GM12878 (cell line): ENCODE results near the gene GGPS1. TPM values are rescaled to one million over a fixed set of nuclear protein-coding genes. Genes with fewer than 3 reads are reported as not detected.
A peak's percentile ranks its signal among the peaks of the same experiment; 100 is the strongest.

ENCODE experiments used
- BACH1 ChIP-seq: fragments of 450-650 bp; IDR thresholded peaks from 2 replicates; pipeline ENCODE4 v1.6.1; 2017; ENCODE audit warnings: mild to moderate bottlenecking, borderline replicate concordance
- BCL11A ChIP-seq: IDR thresholded peaks from 2 replicates; pipeline ENCODE4 v1.6.1; 2011; ENCODE audit warnings: low read depth, low read length
- BHLHE40 ChIP-seq, 2 experiments: fragments of 450-650 bp in 1 of 2; IDR thresholded peaks; 2 replicates each; pipeline ENCODE4 v1.6.1; 2011 to 2017; ENCODE audit warnings: low read depth in 2 of 2, borderline replicate concordance in 1 of 2, improper control_type of control experiment in 1 of 2, low read length in 1 of 2, mild to moderate bottlenecking in 1 of 2
- CBFB ChIP-seq: IDR thresholded peaks from 2 replicates; pipeline ENCODE4 v1.6.1; 2016; ENCODE audit warnings: antibody characterized with exemption, low read depth
- E2F4 ChIP-seq: IDR thresholded peaks from 2 replicates; pipeline ENCODE4 v1.6.1; 2012; ENCODE audit warnings: low read depth, low read length, improper control_type of control experiment
- EED ChIP-seq: sonication (generic); IDR thresholded peaks from 2 replicates; pipeline ENCODE4 v1.6.1; 2016; ENCODE audit warnings: antibody characterized with exemption, low read depth
- EZH2 ChIP-seq: IDR thresholded peaks from 2 replicates; pipeline ENCODE4 v1.6.1; 2012; ENCODE audit warnings: low read depth, mild to moderate bottlenecking, control low read depth, inconsistent platforms, low read length, borderline replicate concordance; ENCODE audit not compliant: control insufficient read depth
- GATAD2B ChIP-seq: fragments of 450-650 bp; conservative IDR thresholded peaks from 2 replicates; pipeline ENCODE4 v1.6.1; 2017; ENCODE audit warnings: low read depth, mild to moderate bottlenecking, moderate library complexity
- JUNB ChIP-seq: IDR thresholded peaks from 2 replicates; pipeline ENCODE4 v1.6.1; 2016; ENCODE audit warnings: antibody characterized with exemption, mild to moderate bottlenecking
- KLF5 ChIP-seq: fragments of 450-650 bp; IDR thresholded peaks from 2 replicates; pipeline ENCODE4 v1.6.1; 2014; ENCODE audit warnings: mild to moderate bottlenecking; ENCODE audit not compliant: partially characterized antibody
- MAX ChIP-seq: IDR thresholded peaks from 2 replicates; pipeline ENCODE4 v1.6.1; 2012; ENCODE audit warnings: low read depth, low read length, improper control_type of control experiment
- MYC ChIP-seq: IDR thresholded peaks from 2 replicates; pipeline ENCODE4 v1.6.1; 2011; ENCODE audit warnings: mild to moderate bottlenecking, low read length, moderate library complexity, inconsistent platforms; ENCODE audit not compliant: insufficient read depth, insufficient replicate concordance, insufficient read length, severe bottlenecking
- NR2C2 ChIP-seq: IDR thresholded peaks from 2 replicates; pipeline ENCODE4 v1.6.1; 2011; ENCODE audit warnings: borderline replicate concordance, low read depth; ENCODE audit not compliant: control insufficient read depth, insufficient read length
- RELA ChIP-seq: fragments of 450-650 bp; IDR thresholded peaks from 2 replicates; pipeline ENCODE4 v1.8.0; 2014; ENCODE audit warnings: borderline replicate concordance; ENCODE audit not compliant: partially characterized antibody
- RELB ChIP-seq: fragments of 450-650 bp; IDR thresholded peaks from 2 replicates; pipeline ENCODE4 v1.6.1; 2017; ENCODE audit warnings: low read depth, mild to moderate bottlenecking, moderate library complexity
- SMAD1 ChIP-seq: fragments of 450-650 bp; IDR thresholded peaks from 2 replicates; pipeline ENCODE4 v1.6.1; 2018; ENCODE audit warnings: mild to moderate bottlenecking, low read depth; ENCODE audit not compliant: partially characterized antibody
- SREBF1 ChIP-seq: IDR thresholded peaks from 2 replicates; pipeline ENCODE4 v1.6.1; 2012; ENCODE audit warnings: mild to moderate bottlenecking, low read length
- ZNF207 ChIP-seq: fragments of 450-650 bp; IDR thresholded peaks from 2 replicates; pipeline ENCODE4 v1.6.1; 2014; ENCODE audit warnings: antibody characterized with exemption, mild to moderate bottlenecking, borderline replicate concordance
- ZNF274 ChIP-seq: IDR thresholded peaks from one replicate; pipeline ENCODE4 v1.8.0; 2011; ENCODE audit not compliant: insufficient read length, insufficient read depth
- polyA plus RNA-seq, 11 experiments: library from polyadenylated mRNA; depleted of rRNA in 4 of 11; unstranded in 6 of 11; stranded (reverse) in 5 of 11; fragments of >200 nt; fragmentation: Nextera tagmentation in 4 of 11; fragmentation: Illumina TruSeq in 1 of 11; extraction: Ambion mirVana in 4 of 11; extraction: Trizol in 1 of 11; gene quantifications; 1 replicate in 1 of 11; 2 replicates in 10 of 11; pipeline versions ENCODE4 v1.2.1 to v1.2.3, GENCODE V29; 2011 to 2016; ENCODE audit warnings: inconsistent platforms in 2 of 11, missing spikeins in 2 of 11, low read depth in 1 of 11
- total RNA-seq, 4 experiments: library from RNA; depleted of rRNA in 3 of 4; stranded (reverse); fragments of >200 nt in 3 of 4; fragmentation: Illumina TruSeq in 1 of 4; extraction: Trizol in 1 of 4; gene quantifications; 2 replicates each; pipeline versions ENCODE4 v1.2.1 to v1.2.3, GENCODE V29; 2013 to 2021
- TF ChIP-seq, protein P1 (sequence below), 3 experiments: IDR thresholded peaks in 2 of 3; conservative IDR thresholded peaks in 1 of 3; 2 replicates each; pipeline ENCODE4 v1.5.1; 2011; ENCODE audit warnings: low read depth in 3 of 3, low read length in 3 of 3, mild to moderate bottlenecking in 3 of 3, control low read depth in 2 of 3, moderate library complexity in 2 of 3, inconsistent platforms in 1 of 3, mixed read lengths in 1 of 3; ENCODE audit not compliant: control insufficient read depth in 2 of 3, insufficient read depth in 1 of 3; ENCODE audit errors: extremely low read depth in 1 of 3
- TF ChIP-seq, protein P2 (sequence below): fragments of 450-650 bp; formaldehyde crosslinking; IDR thresholded peaks from 2 replicates; pipeline ENCODE4 v1.4.0; 2020; ENCODE audit warnings: mild to moderate bottlenecking, moderate library complexity

GGPS1 gene
- total and polyA plus RNA-seq, 10 of the 15 experiments (the other 5 are each of a cell fraction or from before 2014, with no cell fraction given), result 15.1 to 36.0 (median 25.3) TPM

- TF ChIP-seq JUNB, result no peak
- TF ChIP-seq, protein P1, sequence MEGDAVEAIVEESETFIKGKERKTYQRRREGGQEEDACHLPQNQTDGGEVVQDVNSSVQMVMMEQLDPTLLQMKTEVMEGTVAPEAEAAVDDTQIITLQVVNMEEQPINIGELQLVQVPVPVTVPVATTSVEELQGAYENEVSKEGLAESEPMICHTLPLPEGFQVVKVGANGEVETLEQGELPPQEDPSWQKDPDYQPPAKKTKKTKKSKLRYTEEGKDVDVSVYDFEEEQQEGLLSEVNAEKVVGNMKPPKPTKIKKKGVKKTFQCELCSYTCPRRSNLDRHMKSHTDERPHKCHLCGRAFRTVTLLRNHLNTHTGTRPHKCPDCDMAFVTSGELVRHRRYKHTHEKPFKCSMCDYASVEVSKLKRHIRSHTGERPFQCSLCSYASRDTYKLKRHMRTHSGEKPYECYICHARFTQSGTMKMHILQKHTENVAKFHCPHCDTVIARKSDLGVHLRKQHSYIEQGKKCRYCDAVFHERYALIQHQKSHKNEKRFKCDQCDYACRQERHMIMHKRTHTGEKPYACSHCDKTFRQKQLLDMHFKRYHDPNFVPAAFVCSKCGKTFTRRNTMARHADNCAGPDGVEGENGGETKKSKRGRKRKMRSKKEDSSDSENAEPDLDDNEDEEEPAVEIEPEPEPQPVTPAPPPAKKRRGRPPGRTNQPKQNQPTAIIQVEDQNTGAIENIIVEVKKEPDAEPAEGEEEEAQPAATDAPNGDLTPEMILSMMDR (IDR thresholded peaks at IDR 0.05 in 2 of 3, conservative IDR thresholded peaks at IDR 0.05 in 1 of 3; ENCODE audit: control insufficient read depth in 2 of 3, extremely low read depth in 1 of 3, insufficient read depth in 1 of 3, low read depth in 3 of 3, low read length in 3 of 3), result peak in 2 of 3 experiments; percentile 31 to 39; a peak in 4 of 6 replicates
- no peak for TF ChIP-seq RELB
- TF ChIP-seq E2F4, result no peak
- no peak for TF ChIP-seq BACH1
- TF ChIP-seq, protein P2, sequence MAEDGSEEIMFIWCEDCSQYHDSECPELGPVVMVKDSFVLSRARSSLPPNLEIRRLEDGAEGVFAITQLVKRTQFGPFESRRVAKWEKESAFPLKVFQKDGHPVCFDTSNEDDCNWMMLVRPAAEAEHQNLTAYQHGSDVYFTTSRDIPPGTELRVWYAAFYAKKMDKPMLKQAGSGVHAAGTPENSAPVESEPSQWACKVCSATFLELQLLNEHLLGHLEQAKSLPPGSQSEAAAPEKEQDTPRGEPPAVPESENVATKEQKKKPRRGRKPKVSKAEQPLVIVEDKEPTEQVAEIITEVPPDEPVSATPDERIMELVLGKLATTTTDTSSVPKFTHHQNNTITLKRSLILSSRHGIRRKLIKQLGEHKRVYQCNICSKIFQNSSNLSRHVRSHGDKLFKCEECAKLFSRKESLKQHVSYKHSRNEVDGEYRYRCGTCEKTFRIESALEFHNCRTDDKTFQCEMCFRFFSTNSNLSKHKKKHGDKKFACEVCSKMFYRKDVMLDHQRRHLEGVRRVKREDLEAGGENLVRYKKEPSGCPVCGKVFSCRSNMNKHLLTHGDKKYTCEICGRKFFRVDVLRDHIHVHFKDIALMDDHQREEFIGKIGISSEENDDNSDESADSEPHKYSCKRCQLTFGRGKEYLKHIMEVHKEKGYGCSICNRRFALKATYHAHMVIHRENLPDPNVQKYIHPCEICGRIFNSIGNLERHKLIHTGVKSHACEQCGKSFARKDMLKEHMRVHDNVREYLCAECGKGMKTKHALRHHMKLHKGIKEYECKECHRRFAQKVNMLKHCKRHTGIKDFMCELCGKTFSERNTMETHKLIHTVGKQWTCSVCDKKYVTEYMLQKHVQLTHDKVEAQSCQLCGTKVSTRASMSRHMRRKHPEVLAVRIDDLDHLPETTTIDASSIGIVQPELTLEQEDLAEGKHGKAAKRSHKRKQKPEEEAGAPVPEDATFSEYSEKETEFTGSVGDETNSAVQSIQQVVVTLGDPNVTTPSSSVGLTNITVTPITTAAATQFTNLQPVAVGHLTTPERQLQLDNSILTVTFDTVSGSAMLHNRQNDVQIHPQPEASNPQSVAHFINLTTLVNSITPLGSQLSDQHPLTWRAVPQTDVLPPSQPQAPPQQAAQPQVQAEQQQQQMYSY (CRISPR knock-in tag), result no peak
- no peak for TF ChIP-seq KLF5
- TF ChIP-seq GATAD2B, result no peak
- no peak for TF ChIP-seq EED
- 0 out of 2 replicates have a peak, but pooled peaks have one; percentile 28 for TF ChIP-seq ZNF207
- TF ChIP-seq MAX, result no peak
- no peak for TF ChIP-seq BHLHE40 (IDR thresholded peaks at IDR 0.05; ENCODE audit: borderline replicate concordance in 1 of 2, low read depth in 2 of 2, low read length in 1 of 2)
- no peak for TF ChIP-seq SMAD1
- TF ChIP-seq NR2C2, result no peak
- no peak for TF ChIP-seq BCL11A
- no peak for TF ChIP-seq ZNF274
- TF ChIP-seq MYC, result no peak
- TF ChIP-seq CBFB, result no peak
- no peak for TF ChIP-seq SREBF1
- TF ChIP-seq RELA, result peak; percentile 31
- TF ChIP-seq EZH2, result no peak
Measured at GRCh38 chr1:235329139-235329902, 951 bp downstream of the GGPS1 start (continued).
